Measurements from ENCODE around the gene SLC24A3.

SLC24A3 gene

GRCh38 chr20:19644085-19644484 is 431.6 kb downstream of the SLC24A3 start:
- TF ChIP-seq, protein P1, sequence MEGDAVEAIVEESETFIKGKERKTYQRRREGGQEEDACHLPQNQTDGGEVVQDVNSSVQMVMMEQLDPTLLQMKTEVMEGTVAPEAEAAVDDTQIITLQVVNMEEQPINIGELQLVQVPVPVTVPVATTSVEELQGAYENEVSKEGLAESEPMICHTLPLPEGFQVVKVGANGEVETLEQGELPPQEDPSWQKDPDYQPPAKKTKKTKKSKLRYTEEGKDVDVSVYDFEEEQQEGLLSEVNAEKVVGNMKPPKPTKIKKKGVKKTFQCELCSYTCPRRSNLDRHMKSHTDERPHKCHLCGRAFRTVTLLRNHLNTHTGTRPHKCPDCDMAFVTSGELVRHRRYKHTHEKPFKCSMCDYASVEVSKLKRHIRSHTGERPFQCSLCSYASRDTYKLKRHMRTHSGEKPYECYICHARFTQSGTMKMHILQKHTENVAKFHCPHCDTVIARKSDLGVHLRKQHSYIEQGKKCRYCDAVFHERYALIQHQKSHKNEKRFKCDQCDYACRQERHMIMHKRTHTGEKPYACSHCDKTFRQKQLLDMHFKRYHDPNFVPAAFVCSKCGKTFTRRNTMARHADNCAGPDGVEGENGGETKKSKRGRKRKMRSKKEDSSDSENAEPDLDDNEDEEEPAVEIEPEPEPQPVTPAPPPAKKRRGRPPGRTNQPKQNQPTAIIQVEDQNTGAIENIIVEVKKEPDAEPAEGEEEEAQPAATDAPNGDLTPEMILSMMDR (IDR thresholded peaks at IDR 0.05; ENCODE audit: borderline replicate concordance, insufficient read depth, low read depth, low read length) = no peak
- H3K4me3 ChIP-seq (ENCODE audit: low read depth, low read length) = no peak overlapping the region

DNA sequence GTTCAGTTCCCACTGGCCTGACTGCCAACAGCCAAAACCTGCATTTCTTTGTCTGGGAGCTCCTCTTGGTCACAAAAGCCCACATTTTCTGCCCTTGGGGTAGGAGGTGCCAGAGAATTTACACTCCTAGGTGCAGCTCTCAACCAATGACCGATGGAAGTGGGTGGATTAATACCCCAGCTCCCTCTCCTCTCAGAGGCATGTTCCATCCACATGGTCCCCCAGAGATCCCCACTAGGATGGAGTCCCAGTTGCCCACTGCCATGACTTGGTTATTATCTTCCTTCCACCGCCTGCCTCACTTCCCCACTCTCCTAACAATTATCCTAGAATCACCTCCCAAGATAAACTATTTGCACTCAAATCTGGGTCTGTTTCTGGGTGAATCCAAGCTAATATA is 434.5 kb downstream of the SLC24A3 start:
- TF ChIP-seq, protein P1 (IDR thresholded peaks at IDR 0.05; ENCODE audit: borderline replicate concordance, insufficient read depth, low read depth, low read length) = no peak
- H3K4me3 ChIP-seq (ENCODE audit: low read depth, low read length) = no peak overlapping the region

GRCh38 chr20:19648024-19648423 is 435.6 kb downstream of the SLC24A3 start:
- H3K4me3 ChIP-seq (ENCODE audit: low read depth, low read length) = no peak overlapping the region
- TF ChIP-seq, protein P1 (IDR thresholded peaks at IDR 0.05; ENCODE audit: borderline replicate concordance, insufficient read depth, low read depth, low read length) = no peak

GRCh38 chr20:19649041-19649440 is 436.6 kb downstream of the SLC24A3 start:
- TF ChIP-seq, protein P1 (IDR thresholded peaks at IDR 0.05; ENCODE audit: borderline replicate concordance, insufficient read depth, low read depth, low read length) = no peak
- H3K4me3 ChIP-seq (ENCODE audit: low read depth, low read length) = no peak overlapping the region

- H3K4me3 ChIP-seq (ENCODE audit: low read depth, low read length) = no peak overlapping the region
- TF ChIP-seq, protein P1 (IDR thresholded peaks at IDR 0.05; ENCODE audit: borderline replicate concordance, insufficient read depth, low read depth, low read length) = no peak
Measured at GRCh38 chr20:19652591-19653026, 440.2 kb downstream of the SLC24A3 start.

DNA sequence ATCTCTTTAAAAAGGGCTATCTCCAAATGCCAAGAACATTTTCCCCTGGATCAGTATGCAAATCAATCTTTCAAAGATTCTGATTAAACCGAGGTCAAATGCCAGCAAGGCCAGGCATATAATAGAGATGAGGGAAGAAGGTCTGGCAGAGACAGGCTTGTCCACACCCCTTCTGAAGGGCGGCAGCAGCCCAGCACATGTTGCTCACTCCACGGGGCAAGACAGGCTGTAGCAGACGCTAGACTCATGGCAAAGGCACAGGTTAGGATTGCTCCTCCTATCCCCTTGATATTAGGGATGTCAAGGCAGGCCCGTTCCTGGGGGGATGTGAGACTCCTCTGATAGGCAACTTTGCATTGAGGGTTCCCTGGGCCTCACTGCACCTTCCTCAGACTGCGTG is 440.9 kb downstream of the SLC24A3 start:
- no peak overlapping the region for H3K4me3 ChIP-seq (ENCODE audit: low read depth, low read length)
- TF ChIP-seq, protein P1 (IDR thresholded peaks at IDR 0.05; ENCODE audit: borderline replicate concordance, insufficient read depth, low read depth, low read length) = no peak

DNA sequence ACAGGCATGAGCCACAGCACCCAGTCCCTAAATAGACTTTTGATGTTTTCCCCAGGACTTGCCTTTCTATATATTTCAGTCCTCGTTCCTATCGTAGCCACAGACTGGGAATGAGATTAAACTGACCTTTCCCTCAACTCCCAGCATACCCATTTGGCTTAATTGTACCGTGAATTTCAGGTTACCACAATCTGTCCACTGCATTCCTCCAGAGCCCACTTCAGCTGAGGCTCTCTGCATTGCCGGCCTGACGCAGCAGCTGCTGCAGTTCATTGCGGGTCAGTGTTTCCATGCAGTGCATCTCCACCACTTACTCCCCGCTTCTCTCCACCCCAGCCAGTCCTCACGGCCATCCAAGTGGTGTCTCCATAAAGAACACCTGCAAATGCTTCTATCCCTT is 442.5 kb downstream of the SLC24A3 start:
- TF ChIP-seq, protein P1 (IDR thresholded peaks at IDR 0.05; ENCODE audit: borderline replicate concordance, insufficient read depth, low read depth, low read length) = no peak
- no peak overlapping the region for H3K4me3 ChIP-seq (ENCODE audit: low read depth, low read length)
